HCT116 (cell line): ENCODE results near the gene MYCL. TPM values are rescaled to one million over a fixed set of nuclear protein-coding genes. Genes with fewer than 3 reads are reported as not detected.

Experiments
- ATAC-seq: fragments of 200-7000 bp; cut with Tn5 transposase; 2 replicates; pipeline ENCODE4 v1.9.1; 2020; ENCODE audit warnings: mild to moderate bottlenecking, moderate library complexity
- BruUV-seq: library from RNA; stranded (reverse); fragments of 400-500 nt; replicated peaks from 2 replicates; lab custom pipeline; 2021; lab: Mats Ljungman, UMichigan
- CTCF ChIA-PET: fragments of 300-600 bp; sonication (Branson Sonifier 250); formaldehyde crosslinking; loops from one replicate; lab custom pipeline; 2021; ENCODE audit warnings: antibody characterized with exemption; lab: Charles Lee
- POLR2A ChIA-PET: fragments of 300-600, 350-600 bp; sonication (Branson Sonifier 250); formaldehyde crosslinking; loops from one replicate; lab custom pipeline; 2021; ENCODE audit warnings: antibody characterized with exemption; lab: Charles Lee
- RAD21 ChIA-PET, 2 experiments: fragments of 300-600 bp; sonication (Branson Sonifier 250); formaldehyde crosslinking; loops; one replicate each; lab custom pipeline; 2023; ENCODE audit warnings: low total read pairs in 2 of 2; ENCODE audit not compliant: uncharacterized antibody in 2 of 2, unreplicated experiment in 2 of 2, low non-redundant PET in 1 of 2; lab: Charles Lee
- DNase-seq: peaks from one replicate; pipeline ENCODE4 v3.0.0-alpha.2; 2010; ENCODE audit warnings: low read depth, low spot score
- H2AFZ ChIP-seq: fragments of 200-600 bp; shearing (Covaris generic), sonication (generic); 2 replicates; pipeline ENCODE4 v1.6.1; 2017; ENCODE audit warnings: low read depth, mixed run types, mixed read lengths, antibody characterized with exemption, low read length; ENCODE audit not compliant: poor library complexity, severe bottlenecking
- H3K27ac ChIP-seq: 2 replicates; pipeline ENCODE4 v1.5.1; 2012; ENCODE audit warnings: low read depth, low read length
- H3K27me3 ChIP-seq: fragments of 200-600 bp; sonication (generic); 2 replicates; pipeline ENCODE4 v1.6.1; 2016; ENCODE audit warnings: mixed run types, low read length, mixed read lengths; ENCODE audit not compliant: insufficient read depth
- H3K36me3 ChIP-seq, 2 experiments: fragments of 200-500 bp in 1 of 2; fragments of 200-600 bp in 1 of 2; sonication (Bioruptor generic) in 1 of 2; sonication (generic) in 1 of 2; 2 replicates each; pipeline versions ENCODE4 v1.5.1 to v1.6.1; 2014 to 2016; ENCODE audit warnings: low read length in 2 of 2, inconsistent platforms in 1 of 2, mixed read lengths in 1 of 2, mixed run types in 1 of 2; ENCODE audit not compliant: insufficient read depth in 2 of 2, control insufficient read depth in 1 of 2
- H3K4me1 ChIP-seq, 2 experiments: fragments of 200-600 bp in 1 of 2; sonication (generic) in 1 of 2; 2 replicates each; pipeline versions ENCODE4 v1.5.1 to v1.6.1; 2012 to 2017; ENCODE audit warnings: low read length in 2 of 2, inconsistent platforms in 1 of 2, mild to moderate bottlenecking in 1 of 2, mixed read lengths in 1 of 2, mixed run types in 1 of 2, moderate library complexity in 1 of 2; ENCODE audit not compliant: insufficient read depth in 2 of 2, control insufficient read depth in 1 of 2
- H3K4me2 ChIP-seq: fragments of 200-600 bp; sonication (generic); 2 replicates; pipeline ENCODE4 v1.6.1; 2017; ENCODE audit warnings: mixed run types, low read length, mixed read lengths
- H3K4me3 ChIP-seq, 2 experiments: fragments of 200-600 bp in 1 of 2; sonication (generic) in 1 of 2; replicated peaks in 1 of 2; 2 replicates each; pipeline ENCODE4 v1.5.1; 2011 to 2016; ENCODE audit warnings: low read length in 2 of 2, control low read depth in 1 of 2, low read depth in 1 of 2, mild to moderate bottlenecking in 1 of 2, mixed read lengths in 1 of 2, mixed run types in 1 of 2
- H3K79me2 ChIP-seq: fragments of 200-600 bp; sonication (generic); 2 replicates; pipeline ENCODE4 v1.6.1; 2017; ENCODE audit warnings: mild to moderate bottlenecking, mixed run types, low read length, moderate library complexity, mixed read lengths; ENCODE audit not compliant: insufficient read depth
- H3K9ac ChIP-seq: fragments of 200-600 bp; sonication (generic); 2 replicates; pipeline ENCODE4 v1.6.1; 2016; ENCODE audit warnings: low read length, mixed read lengths
- H3K9me2 ChIP-seq: fragments of 200-600 bp; sonication (generic), shearing (Covaris generic); 2 replicates; pipeline ENCODE4 v1.6.1; 2017; ENCODE audit warnings: mixed run types, mild to moderate bottlenecking, moderate library complexity; ENCODE audit not compliant: insufficient read depth
- H3K9me3 ChIP-seq, 2 experiments: fragments of 200-500 bp in 1 of 2; fragments of 200-600 bp in 1 of 2; sonication (Bioruptor generic) in 1 of 2; sonication (generic) in 1 of 2; 2 replicates each; pipeline ENCODE4 v1.6.1; 2014 to 2017; ENCODE audit warnings: low read length in 2 of 2, mixed read lengths in 2 of 2, inconsistent platforms in 1 of 2, low read depth in 1 of 2, mild to moderate bottlenecking in 1 of 2, mixed run types in 1 of 2, moderate library complexity in 1 of 2; ENCODE audit not compliant: control insufficient read depth in 1 of 2, insufficient read depth in 1 of 2
- H4K20me1 ChIP-seq: fragments of 200-600 bp; sonication (generic), shearing (Covaris generic); 2 replicates; pipeline ENCODE4 v1.6.1; 2017; ENCODE audit warnings: mixed run types, mild to moderate bottlenecking, moderate library complexity; ENCODE audit not compliant: insufficient read depth
- CBX3 ChIP-seq: IDR thresholded peaks from 2 replicates; pipeline ENCODE4 v1.6.1; 2012; ENCODE audit warnings: low read depth
- CEBPB ChIP-seq: IDR thresholded peaks from 2 replicates; pipeline ENCODE4 v1.6.1; 2012; ENCODE audit warnings: low read depth
- ELF1 ChIP-seq: IDR thresholded peaks from 2 replicates; pipeline ENCODE4 v1.6.1; 2012; ENCODE audit warnings: low read depth, borderline replicate concordance
- EZH2phosphoT487 ChIP-seq: fragments of 200-600 bp; IDR thresholded peaks from 2 replicates; pipeline ENCODE4 v1.6.1; 2018; ENCODE audit warnings: antibody characterized with exemption, borderline replicate concordance
- FOSL1 ChIP-seq: IDR thresholded peaks from 2 replicates; pipeline ENCODE4 v1.6.1; 2012; ENCODE audit warnings: low read depth
- POLR2A ChIP-seq: IDR thresholded peaks from 2 replicates; pipeline ENCODE4 v1.7.0; 2011; ENCODE audit warnings: borderline replicate concordance; ENCODE audit not compliant: insufficient read depth, insufficient read length; ENCODE audit errors: extremely low read depth
- RAD21 ChIP-seq: IDR thresholded peaks from 2 replicates; pipeline ENCODE4 v1.6.1; 2012; ENCODE audit warnings: low read depth, mild to moderate bottlenecking
- SIN3A ChIP-seq: IDR thresholded peaks from 2 replicates; pipeline ENCODE4 v1.6.1; 2012; ENCODE audit warnings: low read depth
- SP1 ChIP-seq: IDR thresholded peaks from 2 replicates; pipeline ENCODE4 v1.6.1; 2012; ENCODE audit warnings: low read depth
- TCF7L2 ChIP-seq: IDR thresholded peaks from 2 replicates; pipeline ENCODE4 v1.7.0; 2011; ENCODE audit warnings: borderline replicate concordance, inconsistent platforms; ENCODE audit not compliant: insufficient read depth, insufficient read length; ENCODE audit errors: extremely low read depth
- ZNF274 ChIP-seq: fragments of 200-500 bp; sonication (Bioruptor generic); IDR thresholded peaks from 2 replicates; pipeline ENCODE4 v1.6.1; 2014; ENCODE audit warnings: mild to moderate bottlenecking, low read depth, low read length, inconsistent platforms
- intact Hi-C: fragments of 100-400 bp; cut with micrococcal nuclease; formaldehyde crosslinking; loops from 2 replicates; pipeline ENCODE4 v1.10.0; 2022
- total RNA-seq: library from RNA; stranded (reverse); gene quantifications from one replicate; pipeline ENCODE4 v1.2.1, GENCODE V29; 2021; ENCODE audit not compliant: unreplicated experiment
- TF ChIP-seq, protein P1 (sequence below), 3 experiments: fragments of 200-600 bp in 1 of 3; sonication (generic) in 1 of 3; IDR thresholded peaks in 2 of 3; conservative IDR thresholded peaks in 1 of 3; 2 replicates each; pipeline ENCODE4 v1.5.1; 2012 to 2017; ENCODE audit warnings: low read depth in 2 of 3, low read length in 2 of 3, antibody characterized with exemption in 1 of 3, borderline replicate concordance in 1 of 3, control low read depth in 1 of 3, mild to moderate bottlenecking in 1 of 3, mixed read lengths in 1 of 3, mixed run types in 1 of 3, moderate library complexity in 1 of 3; ENCODE audit not compliant: insufficient read depth in 1 of 3
- TF ChIP-seq, protein P2 (sequence below): IDR thresholded peaks from 2 replicates; pipeline ENCODE4 v1.6.1; 2012

Gene MYCL
- total RNA-seq, 1 experiment from 2014 or later: 10.0 TPM

DNA sequence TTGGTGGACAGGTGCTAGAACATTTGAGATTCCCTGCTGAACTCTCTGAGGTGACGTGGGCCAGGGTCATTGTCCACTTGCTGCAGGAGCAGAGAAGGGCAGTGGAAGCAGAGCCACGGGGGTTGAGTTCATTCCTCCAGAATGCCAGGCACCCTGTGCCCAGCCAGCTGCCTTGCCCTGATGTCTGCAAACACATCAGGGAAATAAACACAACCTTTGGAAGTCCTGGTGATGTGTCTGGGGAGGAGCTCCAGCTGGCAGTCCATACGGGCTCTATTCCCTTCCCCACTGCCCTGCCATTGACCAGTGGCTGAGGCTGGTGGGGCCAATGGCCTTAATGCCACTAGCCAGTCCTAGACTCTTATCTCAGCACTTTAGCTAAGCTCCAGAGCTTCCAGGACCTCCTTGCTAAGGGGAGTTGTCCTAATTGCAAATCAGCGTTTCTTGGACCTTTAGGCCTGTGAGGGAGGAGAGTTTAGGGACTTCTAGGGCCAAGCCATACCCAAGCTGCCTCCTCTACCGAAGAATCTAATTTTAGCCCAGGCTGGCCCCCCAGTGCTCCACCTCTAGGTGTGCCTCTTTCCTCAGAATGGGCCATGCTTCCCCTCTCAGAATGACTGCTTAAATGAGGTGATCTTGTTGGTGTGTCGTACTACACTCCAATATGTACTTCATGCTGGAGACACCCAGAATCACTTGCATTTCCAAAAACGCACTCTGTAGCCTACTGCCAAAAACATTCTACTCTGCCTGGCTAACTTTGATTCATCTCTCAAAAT is 27.3 kb upstream of the MYCL start:
- POLR2A ChIA-PET: no interaction called here
- no TSS peak for BruUV-seq

More for the DNA sequence above, 27.3 kb upstream of the MYCL start:
- intact Hi-C loops: no loop called here
- Histone ChIP-seq H3K9me2 (no peaks in the 10 kb centered on the region), H2AFZ (no peak overlapping the region), H3K79me2 (no peaks in the 10 kb centered on the region), H3K4me1 (no peaks in the 10 kb centered on the region), H3K27ac (no peak overlapping the region), H3K9ac (no peak overlapping the region), H4K20me1 (no peaks in the 10 kb centered on the region)
- DNase-seq (no peak), ATAC-seq (no peak)
- CTCF ChIA-PET: interaction anchor here (1.8 kb wide), 1 partner anchor 10 kb away, joined by 8 read pairs; no protein-coding TSS in a partner anchor
- TF ChIP-seq, protein P1, sequence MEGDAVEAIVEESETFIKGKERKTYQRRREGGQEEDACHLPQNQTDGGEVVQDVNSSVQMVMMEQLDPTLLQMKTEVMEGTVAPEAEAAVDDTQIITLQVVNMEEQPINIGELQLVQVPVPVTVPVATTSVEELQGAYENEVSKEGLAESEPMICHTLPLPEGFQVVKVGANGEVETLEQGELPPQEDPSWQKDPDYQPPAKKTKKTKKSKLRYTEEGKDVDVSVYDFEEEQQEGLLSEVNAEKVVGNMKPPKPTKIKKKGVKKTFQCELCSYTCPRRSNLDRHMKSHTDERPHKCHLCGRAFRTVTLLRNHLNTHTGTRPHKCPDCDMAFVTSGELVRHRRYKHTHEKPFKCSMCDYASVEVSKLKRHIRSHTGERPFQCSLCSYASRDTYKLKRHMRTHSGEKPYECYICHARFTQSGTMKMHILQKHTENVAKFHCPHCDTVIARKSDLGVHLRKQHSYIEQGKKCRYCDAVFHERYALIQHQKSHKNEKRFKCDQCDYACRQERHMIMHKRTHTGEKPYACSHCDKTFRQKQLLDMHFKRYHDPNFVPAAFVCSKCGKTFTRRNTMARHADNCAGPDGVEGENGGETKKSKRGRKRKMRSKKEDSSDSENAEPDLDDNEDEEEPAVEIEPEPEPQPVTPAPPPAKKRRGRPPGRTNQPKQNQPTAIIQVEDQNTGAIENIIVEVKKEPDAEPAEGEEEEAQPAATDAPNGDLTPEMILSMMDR (IDR thresholded peaks at IDR 0.05 in 2 of 3, conservative IDR thresholded peaks at IDR 0.05 in 1 of 3; ENCODE audit: borderline replicate concordance in 1 of 3, insufficient read depth in 1 of 3, low read depth in 2 of 3, low read length in 2 of 3): no peak
- TF ChIP-seq RAD21 (no peak), TCF7L2 (no peak), ELF1 (no peak), CEBPB (no peak), ZNF274 (no peak), SIN3A (no peak), SP1 (no peak), POLR2A (no peak), EZH2phosphoT487 (no peak), CBX3 (no peak), FOSL1 (no peak)
- TF ChIP-seq, protein P2, sequence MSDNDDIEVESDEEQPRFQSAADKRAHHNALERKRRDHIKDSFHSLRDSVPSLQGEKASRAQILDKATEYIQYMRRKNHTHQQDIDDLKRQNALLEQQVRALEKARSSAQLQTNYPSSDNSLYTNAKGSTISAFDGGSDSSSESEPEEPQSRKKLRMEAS: no peak
- TF ChIP-seq, all 23 proteins: peak for 0
- Histone ChIP-seq H3K4me3 (no peak overlapping the region), H3K36me3 (no peaks in the 10 kb centered on the region), H3K27me3 (no peaks in the 10 kb centered on the region), H3K9me3 (no peaks in the 10 kb centered on the region), H3K4me2 (no peak overlapping the region)
- RAD21 ChIA-PET: no interaction called here
